Measurements from ENCODE around the gene FHIT. TPM values are rescaled to one million over a fixed set of nuclear protein-coding genes. Genes with fewer than 3 reads are reported as not detected.

The FHIT gene
- total and polyA plus RNA-seq, 10 of the 15 experiments (the other 5 are each of a cell fraction or from before 2014, with no cell fraction given): 4.2 to 14.9 (median 9.4) TPM

DNA sequence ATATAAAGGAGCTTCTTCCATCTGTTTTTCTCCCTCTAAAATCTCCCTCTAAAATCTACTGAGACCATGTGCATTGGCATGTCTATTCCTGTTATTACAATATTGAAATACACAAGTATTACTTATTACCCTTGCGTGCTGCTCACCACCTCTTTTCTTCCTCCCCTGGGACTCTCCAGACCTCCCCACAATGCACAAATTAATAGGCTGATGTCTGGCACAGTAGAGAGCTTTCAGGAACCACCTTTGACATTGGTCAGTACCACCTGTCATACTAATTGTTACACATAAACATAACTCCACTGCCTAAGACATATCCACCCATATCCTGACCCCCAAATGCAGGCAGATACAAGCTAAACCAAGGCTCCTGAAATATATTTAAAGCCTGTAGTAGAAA lies 722.6 kb downstream of the FHIT start (continued):
- TF ChIP-seq SMAD5 (IDR thresholded peaks at IDR 0.05; ENCODE audit: low read depth) (no peak), NRF1 (conservative IDR thresholded peaks at IDR 0.05; ENCODE audit: low read depth, low read length) (no peak), MLLT1 (IDR thresholded peaks at IDR 0.05) (no peak), RBBP5 (conservative IDR thresholded peaks at IDR 0.05) (no peak), DPF2 (IDR thresholded peaks at IDR 0.05) (peak; percentile 76), BHLHE40 (IDR thresholded peaks at IDR 0.05; ENCODE audit: borderline replicate concordance in 1 of 2, low read depth in 2 of 2, low read length in 1 of 2) (0 out of 4 replicates have a peak, but pooled peaks of 1 of the 2 experiments have one; percentile 17), HDAC2 (IDR thresholded peaks at IDR 0.05) (no peak), POU2F2 (IDR thresholded peaks at IDR 0.05; ENCODE audit: borderline replicate concordance, low read depth, low read length) (no peak), NFXL1 (IDR thresholded peaks at IDR 0.05; ENCODE audit: borderline replicate concordance) (no peak), PML (IDR thresholded peaks at IDR 0.05; ENCODE audit: low read length) (no peak), LARP7 (IDR thresholded peaks at IDR 0.05) (no peak), CHD4 (IDR thresholded peaks at IDR 0.05) (no peak), TBL1XR1 (IDR thresholded peaks at IDR 0.05; ENCODE audit: low read depth, low read length) (no peak), NFYB (IDR thresholded peaks at IDR 0.05; ENCODE audit: insufficient read depth, low read depth, low read length) (no peak), ZSCAN29 (IDR thresholded peaks at IDR 0.05) (no peak), EZH2 (IDR thresholded peaks at IDR 0.05; ENCODE audit: borderline replicate concordance, control insufficient read depth, low read depth, low read length) (no peak), BMI1 (IDR thresholded peaks at IDR 0.05; ENCODE audit: borderline replicate concordance) (0 out of 2 replicates have a peak, but pooled peaks have one; percentile 22), POLR2AphosphoS5 (IDR thresholded peaks at IDR 0.05; ENCODE audit: low read length) (no peak), CBX3 (IDR thresholded peaks at IDR 0.05; ENCODE audit: borderline replicate concordance, low read depth) (no peak), ZBTB4 (CRISPR knock-in tag; IDR thresholded peaks at IDR 0.05) (no peak)
- TF ChIP-seq, protein P1, sequence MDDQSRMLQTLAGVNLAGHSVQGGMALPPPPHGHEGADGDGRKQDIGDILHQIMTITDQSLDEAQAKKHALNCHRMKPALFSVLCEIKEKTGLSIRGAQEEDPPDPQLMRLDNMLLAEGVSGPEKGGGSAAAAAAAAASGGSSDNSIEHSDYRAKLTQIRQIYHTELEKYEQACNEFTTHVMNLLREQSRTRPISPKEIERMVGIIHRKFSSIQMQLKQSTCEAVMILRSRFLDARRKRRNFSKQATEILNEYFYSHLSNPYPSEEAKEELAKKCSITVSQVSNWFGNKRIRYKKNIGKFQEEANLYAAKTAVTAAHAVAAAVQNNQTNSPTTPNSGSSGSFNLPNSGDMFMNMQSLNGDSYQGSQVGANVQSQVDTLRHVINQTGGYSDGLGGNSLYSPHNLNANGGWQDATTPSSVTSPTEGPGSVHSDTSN (IDR thresholded peaks at IDR 0.05; ENCODE audit: insufficient replicate concordance, low read depth, low read length): no peak
- TF ChIP-seq, protein P2, sequence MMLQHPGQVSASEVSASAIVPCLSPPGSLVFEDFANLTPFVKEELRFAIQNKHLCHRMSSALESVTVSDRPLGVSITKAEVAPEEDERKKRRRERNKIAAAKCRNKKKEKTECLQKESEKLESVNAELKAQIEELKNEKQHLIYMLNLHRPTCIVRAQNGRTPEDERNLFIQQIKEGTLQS (IDR thresholded peaks at IDR 0.05; ENCODE audit: borderline replicate concordance, extremely low read depth, low read depth, low read length): no peak
